Fibroblast of skin of left quadriceps (primary cell): ENCODE results near the gene KRT3.

Source experiments
- DNase-seq, 2 experiments: peaks; one replicate each; pipeline ENCODE4 v3.0.0-alpha.2; 2013; ENCODE audit warnings: low read depth in 2 of 2

The KRT3 gene

GRCh38 chr12:52827499-52828090, 31.7 kb upstream of the KRT3 start:
- DNase-seq = no peak

DNA sequence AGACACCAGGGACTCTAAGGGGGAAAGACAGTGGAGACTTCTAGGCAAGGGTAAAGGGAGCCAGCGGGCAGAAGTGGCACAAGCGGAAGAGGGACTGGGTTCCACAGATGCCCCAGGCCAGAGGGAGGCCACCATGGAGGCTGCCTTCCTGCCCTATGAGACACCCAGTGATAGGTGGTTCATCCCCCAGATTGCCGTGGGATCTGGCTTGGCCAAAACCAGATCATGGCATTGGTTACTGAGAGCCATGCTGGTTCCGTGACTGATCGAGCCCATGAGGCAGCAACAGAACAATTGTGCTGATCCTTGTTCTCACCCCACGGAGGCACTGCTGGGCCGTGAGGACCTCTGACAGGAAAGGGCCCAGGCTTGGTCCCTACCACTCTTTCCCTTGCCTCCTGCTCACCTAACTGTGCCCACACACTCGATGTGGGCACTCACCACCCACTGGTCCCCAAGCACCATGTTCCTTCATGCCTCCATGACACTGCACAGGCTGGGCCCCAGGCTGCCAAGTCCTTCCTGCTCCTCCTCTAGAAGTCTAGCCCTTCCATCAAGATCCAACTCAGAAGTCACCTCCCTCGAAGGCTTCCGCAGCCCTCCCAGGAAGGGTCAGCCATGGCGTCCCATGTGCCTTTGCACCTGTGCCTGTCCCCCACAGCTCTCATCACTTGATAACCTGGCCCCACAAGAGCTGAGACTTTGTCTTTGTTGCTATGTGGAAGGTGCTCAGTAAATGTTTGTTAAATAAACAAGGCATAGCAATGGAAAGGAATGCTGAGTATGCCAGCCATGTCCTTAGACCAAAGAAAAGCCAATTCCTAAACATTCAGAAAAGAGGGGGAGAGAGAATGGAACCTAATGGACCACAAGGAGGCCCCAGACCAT, 30.9 kb upstream of the KRT3 start:
- no peak for DNase-seq

GRCh38 chr12:52825961-52826360, 30.0 kb upstream of the KRT3 start:
- DNase-seq = no peak

DNA sequence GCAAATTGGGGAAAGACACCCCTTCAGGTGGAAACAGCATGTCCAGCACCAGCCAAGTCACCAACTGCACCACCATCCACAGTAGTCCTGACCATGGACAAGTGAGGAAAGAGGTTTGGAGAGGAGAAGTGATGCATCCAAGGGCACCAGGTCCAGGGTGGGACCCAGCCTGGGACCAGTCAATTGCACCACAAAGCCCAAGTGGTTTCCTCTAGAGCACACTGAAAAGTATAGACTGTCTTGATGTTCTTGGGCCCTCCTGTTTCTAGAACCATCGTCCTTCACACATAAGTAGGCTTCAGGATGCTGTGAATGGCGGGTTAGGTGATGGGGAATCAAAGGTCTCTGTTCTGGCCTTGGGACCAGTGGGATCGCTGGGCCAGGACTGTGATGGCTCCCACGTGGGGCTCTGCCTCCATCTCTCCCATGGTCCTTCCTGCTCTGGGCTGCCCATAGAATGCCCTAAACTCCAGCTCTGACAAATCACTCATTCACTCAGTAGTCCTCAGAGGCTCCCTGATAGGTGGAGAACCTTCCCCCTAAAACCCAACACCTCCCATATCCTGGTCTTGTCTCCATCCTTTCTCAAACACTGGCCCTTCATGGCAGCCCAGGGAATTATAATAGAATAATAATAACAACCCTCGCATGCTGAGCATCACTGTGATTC, 29.0 kb upstream of the KRT3 start:
- DNase-seq = no peak

GRCh38 chr12:52823761-52824450, 28.0 kb upstream of the KRT3 start:
- DNase-seq = no peak

GRCh38 chr12:52822771-52823510, 27.0 kb upstream of the KRT3 start:
- DNase-seq = no peak

DNA sequence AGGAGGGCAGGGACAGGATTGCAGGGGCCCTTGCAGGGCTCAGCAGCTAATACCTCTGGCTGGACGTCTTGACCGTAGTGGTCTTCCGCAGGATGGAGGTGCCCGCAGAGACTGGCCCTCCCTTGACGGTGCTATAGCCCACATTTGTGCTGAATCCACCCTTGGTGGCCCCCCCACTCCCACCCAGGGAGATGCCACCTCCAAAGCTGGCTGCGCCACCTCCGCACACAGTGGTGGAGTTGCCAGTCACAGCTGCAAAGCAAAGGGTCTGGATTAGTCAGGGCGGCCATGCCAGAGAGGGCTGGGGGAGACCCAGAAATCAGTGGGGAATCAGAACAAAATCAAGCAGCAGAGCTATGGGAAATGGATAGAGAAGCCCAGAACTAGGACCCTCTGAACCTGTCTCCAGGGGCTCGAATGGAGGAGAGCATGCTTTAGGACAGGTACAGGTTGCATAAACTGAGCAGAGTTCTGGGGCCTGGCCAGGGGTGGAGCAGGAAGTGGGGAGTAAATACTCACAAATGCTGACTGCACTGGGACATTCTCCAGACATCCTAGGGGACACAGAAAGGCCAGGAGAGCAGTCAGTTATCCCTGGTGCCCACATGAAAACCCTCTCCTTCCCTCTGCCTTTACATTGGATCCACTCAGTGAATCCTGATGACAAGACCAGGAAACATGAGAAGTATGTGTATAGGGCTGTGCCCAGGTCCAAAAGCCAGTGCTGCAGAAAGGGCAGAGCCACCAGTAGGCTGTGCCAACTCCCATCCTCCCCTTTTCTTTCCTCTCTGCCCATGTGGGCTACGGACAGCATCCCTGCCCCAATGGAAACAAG, 26.1 kb upstream of the KRT3 start:
- DNase-seq = no peak

GRCh38 chr12:52821071-52821730, 25.3 kb upstream of the KRT3 start:
- no peak for DNase-seq

- no peak for DNase-seq
Observed at GRCh38 chr12:52820521-52820920, 24.6 kb upstream of the KRT3 start.

GRCh38 chr12:52819731-52820510, 24.0 kb upstream of the KRT3 start:
- no peak for DNase-seq

DNA sequence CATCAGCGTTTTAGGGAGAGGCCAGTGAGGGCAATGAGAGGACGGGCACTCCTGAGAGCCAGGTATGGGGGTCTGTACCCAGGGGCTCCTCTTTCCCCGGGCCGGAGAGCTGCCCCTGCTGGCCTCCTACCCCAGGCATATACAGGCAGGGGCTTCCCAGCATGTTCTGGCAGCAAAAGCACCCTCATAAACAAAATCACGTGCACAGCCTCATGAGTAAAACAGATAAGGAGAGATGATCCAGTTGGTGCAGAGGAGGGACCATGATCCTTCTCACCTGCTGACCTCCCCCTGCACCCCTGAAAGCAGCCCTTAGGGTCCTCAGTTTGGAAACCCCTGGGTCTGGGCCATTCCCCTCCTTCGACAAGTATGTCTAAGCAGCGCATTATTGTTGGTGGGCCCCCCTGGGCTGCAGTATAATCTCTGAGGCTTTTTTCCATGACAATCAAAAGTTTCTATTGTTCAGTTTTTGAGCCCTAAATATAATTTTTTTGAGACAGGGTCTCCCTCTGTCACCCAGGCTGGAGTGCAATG, 23.0 kb upstream of the KRT3 start:
- DNase-seq = no peak

- DNase-seq = no peak
Observed at GRCh38 chr12:52818388-52818787, 22.5 kb upstream of the KRT3 start.

DNA sequence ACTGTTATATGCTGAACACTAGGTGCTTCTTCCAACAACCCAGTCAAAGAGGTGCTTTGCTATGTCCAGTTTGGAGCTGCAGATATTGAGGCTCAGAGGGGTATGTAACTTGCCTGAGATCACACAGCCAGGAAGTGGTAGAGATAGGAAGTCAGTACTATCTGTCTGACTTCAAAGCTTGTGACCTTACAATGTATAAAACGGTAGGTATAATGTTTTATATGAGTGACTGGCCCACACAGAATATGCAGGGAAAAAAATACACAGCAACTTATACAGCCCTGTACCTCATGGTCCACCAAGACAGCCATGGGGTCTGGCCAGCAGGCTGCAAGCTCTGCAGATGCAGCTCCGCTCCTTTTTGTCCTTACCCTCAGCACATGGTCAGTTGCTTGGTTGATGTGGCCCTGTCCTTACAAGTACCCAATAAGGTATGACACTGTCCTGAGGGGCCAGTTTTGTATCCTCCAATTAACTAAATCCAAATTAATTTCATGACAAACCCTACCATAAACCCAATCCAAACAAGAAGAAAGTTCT, 21.9 kb upstream of the KRT3 start:
- no peak for DNase-seq

- DNase-seq = no peak
Observed at GRCh38 chr12:52817003-52817698, 21.2 kb upstream of the KRT3 start.

DNA sequence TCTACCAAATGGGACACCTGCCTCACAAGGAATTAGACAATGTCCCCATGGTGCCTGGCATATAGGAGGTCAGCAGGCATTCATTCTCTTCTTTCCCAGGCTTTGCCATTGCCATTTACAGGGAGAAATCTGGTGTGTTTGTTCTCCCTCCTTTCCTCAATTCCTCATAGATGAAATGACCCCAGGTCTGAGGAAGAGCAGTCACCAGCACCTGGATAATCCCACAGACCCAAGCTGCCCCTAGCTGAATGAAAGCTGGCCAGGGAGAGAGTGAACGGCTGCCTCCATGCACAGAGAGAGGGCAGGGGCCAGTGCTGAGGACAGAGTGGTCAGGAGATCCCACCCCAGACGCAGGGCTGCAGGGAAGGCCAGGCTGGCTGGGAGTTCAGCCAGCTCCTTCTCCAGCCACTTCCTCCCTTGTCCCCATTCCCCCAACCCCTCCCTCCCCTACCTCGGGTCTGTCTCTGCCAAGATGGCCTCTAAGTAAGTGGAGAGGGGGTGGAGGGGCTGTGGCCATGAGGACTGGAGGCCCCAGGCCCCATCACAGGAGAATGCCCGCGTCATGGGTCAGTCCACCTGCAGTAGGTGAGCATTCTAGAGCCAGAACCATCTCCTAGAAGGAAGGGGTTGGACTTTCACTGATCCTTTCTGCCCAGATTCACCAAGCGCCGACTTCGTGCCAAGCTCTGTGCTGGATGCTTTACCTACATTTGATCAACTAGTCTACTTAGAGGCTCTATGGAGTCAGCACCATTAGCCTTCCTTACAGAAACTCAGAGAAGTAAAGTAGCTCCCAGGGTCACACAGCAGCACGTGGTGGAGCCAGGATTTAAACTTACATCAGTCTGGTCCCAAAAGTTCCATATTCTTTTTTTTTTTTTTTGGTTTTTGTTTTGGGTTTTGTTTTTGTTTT, 20.0 kb upstream of the KRT3 start:
- no peak for DNase-seq

DNA sequence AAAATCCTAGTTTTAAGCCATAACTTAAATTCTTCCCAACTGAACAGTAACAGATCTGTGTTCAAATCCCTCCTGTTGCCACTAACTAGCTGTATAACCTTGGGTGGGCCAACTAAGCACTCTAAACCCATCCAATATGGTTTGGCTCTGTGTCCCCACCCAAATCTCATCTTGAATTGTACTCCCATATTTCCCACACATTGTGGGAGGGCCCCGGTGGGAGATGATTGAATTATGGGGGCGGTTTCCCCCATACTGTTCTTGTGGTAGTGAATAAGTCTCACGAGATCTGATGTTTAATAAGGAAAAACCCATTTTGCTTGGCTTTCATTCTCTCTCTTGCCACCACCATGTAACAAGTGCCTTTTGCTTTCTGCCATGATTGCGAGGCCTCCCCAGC, 19.2 kb upstream of the KRT3 start:
- DNase-seq = no peak

DNA sequence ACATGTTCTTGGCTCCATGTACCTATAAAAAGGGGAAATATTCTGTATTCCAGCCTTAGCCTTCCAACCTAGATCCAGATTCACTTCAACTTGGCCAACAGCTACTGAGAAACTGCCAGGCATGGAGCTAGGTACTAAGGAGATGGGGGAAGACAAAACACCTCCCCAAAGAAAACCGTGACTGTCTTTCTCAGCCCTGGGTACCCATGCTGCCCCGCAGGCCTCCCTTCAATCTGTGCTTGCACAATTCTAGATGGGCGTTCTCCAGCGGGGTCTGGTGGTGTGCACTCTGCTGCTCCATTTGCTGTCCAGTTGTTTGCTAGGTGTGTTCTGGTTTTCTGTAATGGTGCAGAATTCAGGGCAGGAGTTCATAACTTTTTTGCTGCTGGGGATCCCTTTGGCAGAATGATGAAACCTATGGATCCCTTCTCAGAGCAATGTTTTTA, 18.8 kb upstream of the KRT3 start:
- no peak for DNase-seq
